ENCODE results near the gene NSG1. TPM values are rescaled to one million over a fixed set of nuclear protein-coding genes. Genes with fewer than 3 reads are reported as not detected.
"Not testable (repeated sequence)": the region's sequence is repeated elsewhere in the genome, so short reads cannot be mapped to it uniquely, and the experiment has no call there.

The NSG1 gene
- total and polyA plus RNA-seq, 2 of the 4 experiments (the other 2 are of a cell fraction), result 0.72 to 1.6 TPM

DNA sequence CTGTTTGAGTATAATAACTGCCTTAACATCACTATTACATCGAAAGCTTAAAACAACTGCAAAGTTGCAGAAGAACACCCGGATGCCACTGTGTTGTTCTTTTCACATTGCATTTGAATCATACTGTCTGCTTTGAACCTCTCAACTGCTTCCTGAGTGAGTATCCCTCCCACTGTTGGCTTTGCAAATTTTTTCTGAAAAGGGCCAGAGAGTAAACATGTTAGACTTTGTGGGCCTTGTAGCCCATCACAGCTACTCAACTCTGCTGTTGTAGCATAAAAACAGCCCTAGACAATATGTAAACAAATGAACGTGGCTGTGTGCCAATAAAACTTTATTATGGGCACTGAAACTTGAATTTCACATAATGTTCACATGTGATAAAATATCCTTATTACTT is 76.1 kb downstream of the NSG1 start:
- Histone ChIP-seq H2AK5ac (ENCODE audit: low read depth, low read length) (no peak overlapping the region), H3K14ac (replicated peaks; ENCODE audit: low read depth, low read length) (no peak overlapping the region), H2AK9ac (replicated peaks; ENCODE audit: low read depth, low read length, poor library complexity) (no peak overlapping the region), H3K4ac (ENCODE audit: low read depth, low read length) (no peak overlapping the region), H2BK5ac (ENCODE audit: low read depth, low read length, poor library complexity, severe bottlenecking) (no peak overlapping the region), H3K9me1 (ENCODE audit: insufficient read depth, low read length) (peaks cover 6% of the 10 kb centered on the region; the same call in 1 of the 2 replicates), H3K36me3 (ENCODE audit: control insufficient read depth, insufficient read depth, low read length) (peaks cover 18% of the 10 kb centered on the region), H2BK15ac (ENCODE audit: low read depth, low read length) (no peak overlapping the region), H4K5ac (ENCODE audit: low read depth, low read length) (no peak overlapping the region), H4K8ac (ENCODE audit: low read depth in 2 of 2, low read length in 2 of 2) (no peak overlapping the region), H2AFZ (replicated peaks; ENCODE audit: low read length, poor library complexity) (no peak overlapping the region), H3K27ac (ENCODE audit: insufficient read depth, low read length) (no peak overlapping the region), H3K27me3 (ENCODE audit: control insufficient read depth, insufficient read depth, low read length) (no peaks in the 10 kb centered on the region), H3K18ac (ENCODE audit: low read depth, low read length) (no peak overlapping the region), H3K79me1 (ENCODE audit: low read depth in 1 of 2, low read length in 2 of 2) (peaks cover 21 to 29% of the 10 kb centered on the region in 2 experiments), H2BK120ac (ENCODE audit: low read depth, low read length) (no peak overlapping the region), H3K23ac (ENCODE audit: low read depth, low read length) (no peak overlapping the region), H3K4me3 (ENCODE audit: insufficient read depth, low read depth, low read length) (no peak overlapping the region), H3K4me2 (ENCODE audit: low read depth, low read length) (no peak overlapping the region), H3K4me1 (ENCODE audit: control insufficient read depth, insufficient read depth, low read length) (peaks cover 4% of the 10 kb centered on the region), H4K20me1 (ENCODE audit: insufficient read depth, low read length) (no peaks in the 10 kb centered on the region), H3K9me3 (ENCODE audit: control insufficient read depth, insufficient read depth, low read length) (no peaks in the 10 kb centered on the region), H2BK20ac (ENCODE audit: low read depth, low read length) (no peak overlapping the region), H3K56ac (ENCODE audit: extremely low read depth, insufficient read depth, low read length) (no peak overlapping the region), H3K9ac (ENCODE audit: low read depth, low read length) (no peak overlapping the region), H4K91ac (ENCODE audit: insufficient read depth, low read depth, low read length) (no peak overlapping the region)
- DNase-seq, result peak; percentile 27
- WGBS, 2 experiments (ENCODE audit: extremely low coverage in 2 of 2, insufficient read length in 1 of 2), result no CpG with 5 or more reads among the region's 3 CpGs
- TF ChIP-seq NFE2L2 (IDR thresholded peaks at IDR 0.05; ENCODE audit: low read depth, low read length), result no peak
- no peak for TF ChIP-seq CHD1 (IDR thresholded peaks at IDR 0.05; ENCODE audit: low read depth, low read length)
- no peak for TF ChIP-seq POLR2A (IDR thresholded peaks at IDR 0.05; ENCODE audit: low read depth, low read length)
- no peak for TF ChIP-seq CEBPB (IDR thresholded peaks at IDR 0.05; ENCODE audit: low read depth, low read length)
- TF ChIP-seq, protein P1, sequence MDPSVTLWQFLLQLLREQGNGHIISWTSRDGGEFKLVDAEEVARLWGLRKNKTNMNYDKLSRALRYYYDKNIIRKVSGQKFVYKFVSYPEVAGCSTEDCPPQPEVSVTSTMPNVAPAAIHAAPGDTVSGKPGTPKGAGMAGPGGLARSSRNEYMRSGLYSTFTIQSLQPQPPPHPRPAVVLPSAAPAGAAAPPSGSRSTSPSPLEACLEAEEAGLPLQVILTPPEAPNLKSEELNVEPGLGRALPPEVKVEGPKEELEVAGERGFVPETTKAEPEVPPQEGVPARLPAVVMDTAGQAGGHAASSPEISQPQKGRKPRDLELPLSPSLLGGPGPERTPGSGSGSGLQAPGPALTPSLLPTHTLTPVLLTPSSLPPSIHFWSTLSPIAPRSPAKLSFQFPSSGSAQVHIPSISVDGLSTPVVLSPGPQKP (IDR thresholded peaks at IDR 0.05; ENCODE audit: borderline replicate concordance, low read depth, low read length), result no peak
- intact Hi-C loops (cut with micrococcal nuclease), result no loop called here
- peak; percentile 65 for ATAC-seq (ENCODE audit: low read depth)
- dilution Hi-C loops (cut with HindIII; ENCODE audit: low sequenced_read_pairs, unreplicated experiment), result no loop called here
- BruUV-seq (replicated peaks), result no TSS peak
- in situ Hi-C loops (cut with MboI; ENCODE audit: low sequenced_read_pairs), result no loop called here
- POLR2A ChIA-PET (ENCODE audit: unreplicated experiment), result no interaction called here
- CTCF ChIA-PET, result interaction anchor here (0.6 to 1.4 kb wide), 3 partner anchors 8 to 575 kb away, joined by 3 to 4 read pairs (median 4); no protein-coding TSS in a partner anchor

GRCh38 chr4:4465238-4465637 is 78.3 kb downstream of the NSG1 start:
- dilution Hi-C loops (cut with HindIII; ENCODE audit: low sequenced_read_pairs, unreplicated experiment), result not testable (repeated sequence)

More at GRCh38 chr4:4465238-4465637, 78.3 kb downstream of the NSG1 start:
- H4K91ac ChIP-seq (ENCODE audit: insufficient read depth, low read depth, low read length); H3K9ac ChIP-seq (ENCODE audit: low read depth, low read length); H2AFZ ChIP-seq (replicated peaks; ENCODE audit: low read length, poor library complexity); ATAC-seq (ENCODE audit: low read depth); H2BK20ac ChIP-seq (ENCODE audit: low read depth, low read length); H2BK15ac ChIP-seq (ENCODE audit: low read depth, low read length); H2BK120ac ChIP-seq (ENCODE audit: low read depth, low read length); H4K8ac ChIP-seq (ENCODE audit: low read depth in 2 of 2, low read length in 2 of 2); BruUV-seq (replicated peaks); H3K4me3 ChIP-seq (ENCODE audit: insufficient read depth, low read depth, low read length); H2AK5ac ChIP-seq (ENCODE audit: low read depth, low read length); H3K9me3 ChIP-seq (ENCODE audit: control insufficient read depth, insufficient read depth, low read length); H3K27ac ChIP-seq (ENCODE audit: insufficient read depth, low read length); H3K4me2 ChIP-seq (ENCODE audit: low read depth, low read length); H3K14ac ChIP-seq (replicated peaks; ENCODE audit: low read depth, low read length); H2BK5ac ChIP-seq (ENCODE audit: low read depth, low read length, poor library complexity, severe bottlenecking); H3K56ac ChIP-seq (ENCODE audit: extremely low read depth, insufficient read depth, low read length); H3K23ac ChIP-seq (ENCODE audit: low read depth, low read length); H3K4me1 ChIP-seq (ENCODE audit: control insufficient read depth, insufficient read depth, low read length); DNase-seq; CTCF ChIA-PET; H3K4ac ChIP-seq (ENCODE audit: low read depth, low read length); in situ Hi-C loops (cut with MboI; ENCODE audit: low sequenced_read_pairs); H3K9me1 ChIP-seq (ENCODE audit: insufficient read depth, low read length); POLR2A ChIA-PET (ENCODE audit: unreplicated experiment); H4K20me1 ChIP-seq (ENCODE audit: insufficient read depth, low read length); intact Hi-C loops (cut with micrococcal nuclease); H3K18ac ChIP-seq (ENCODE audit: low read depth, low read length); H3K27me3 ChIP-seq (ENCODE audit: control insufficient read depth, insufficient read depth, low read length); H2AK9ac ChIP-seq (replicated peaks; ENCODE audit: low read depth, low read length, poor library complexity); H4K5ac ChIP-seq (ENCODE audit: low read depth, low read length): not testable (repeated sequence)
- Histone ChIP-seq H3K79me1 (ENCODE audit: low read depth in 1 of 2, low read length in 2 of 2) (peaks cover 18 to 27% of the 10 kb centered on the region in 2 experiments), H3K36me3 (ENCODE audit: control insufficient read depth, insufficient read depth, low read length) (peaks cover 24% of the 10 kb centered on the region)
- WGBS, 2 experiments (ENCODE audit: extremely low coverage in 2 of 2, insufficient read length in 1 of 2), result no CpG with 5 or more reads among the region's 3 CpGs
